Nephron (organoid): ENCODE measurements around the gene ROBO1.
"Not testable (repeated sequence)": the region's sequence is repeated elsewhere in the genome, so short reads cannot be mapped to it uniquely, and the experiment has no call there.

Source experiments
- H3K27ac Mint-ChIP-seq, 3 experiments: 2 replicates each; pipeline ENCODE4 v1.8.0; 2020; ENCODE audit warnings: mixed read lengths in 3 of 3, mild to moderate bottlenecking in 2 of 3, moderate library complexity in 1 of 3
- H3K27me3 Mint-ChIP-seq: 2 replicates; pipeline ENCODE4 v1.8.0; 2021; ENCODE audit warnings: low read depth, mild to moderate bottlenecking, moderate library complexity, mixed read lengths
- H3K36me3 Mint-ChIP-seq: 2 replicates; pipeline ENCODE4 v1.8.0; 2020; ENCODE audit warnings: low read depth, mixed read lengths
- H3K4me1 Mint-ChIP-seq: 2 replicates; pipeline ENCODE4 v1.8.0; 2020; ENCODE audit warnings: mixed read lengths
- H3K4me3 Mint-ChIP-seq, 3 experiments: 2 replicates each; pipeline ENCODE4 v1.8.0; 2020; ENCODE audit warnings: mild to moderate bottlenecking in 3 of 3, mixed read lengths in 3 of 3, moderate library complexity in 2 of 3
- H3K9me3 Mint-ChIP-seq: 2 replicates; pipeline ENCODE4 v1.8.0; 2020; ENCODE audit warnings: mixed read lengths
- CTCF ChIP-seq, 3 experiments: fragments of 200-600 bp; sonication (generic); IDR thresholded peaks; one replicate each; pipeline ENCODE4 v1.5.0; 2021; ENCODE audit warnings: antibody characterized with exemption in 3 of 3; ENCODE audit not compliant: unreplicated experiment in 3 of 3

The ROBO1 gene

GRCh38 chr3:78764634-78765033 lies 1003.2 kb downstream of the ROBO1 start:
- peaks cover 10% of the 10 kb centered on the region for H3K9me3 Mint-ChIP-seq
- H3K27ac Mint-ChIP-seq: no peak overlapping the region
- H3K36me3 Mint-ChIP-seq: peaks cover 11% of the 10 kb centered on the region
- H3K4me3 Mint-ChIP-seq: no peak overlapping the region
- no peaks in the 10 kb centered on the region for H3K27me3 Mint-ChIP-seq
- no peak for TF ChIP-seq CTCF (IDR thresholded peaks at IDR 0.05; ENCODE audit: unreplicated experiment in 3 of 3)
- peaks cover 14% of the 10 kb centered on the region for H3K4me1 Mint-ChIP-seq

- Mint-ChIP-seq H3K9me3 (no peaks in the 10 kb centered on the region), H3K36me3 (no peaks in the 10 kb centered on the region), H3K27me3 (no peaks in the 10 kb centered on the region), H3K4me3 (no peak overlapping the region), H3K27ac (no peak overlapping the region), H3K4me1 (peaks cover 14% of the 10 kb centered on the region)
- TF ChIP-seq CTCF (IDR thresholded peaks at IDR 0.05; ENCODE audit: unreplicated experiment in 3 of 3): no peak
These were observed 1005.7 kb downstream of the ROBO1 start for GRCh38 chr3:78762121-78762520.

- H3K4me3 Mint-ChIP-seq: no peak overlapping the region
- H3K36me3 Mint-ChIP-seq: no peaks in the 10 kb centered on the region
- H3K27ac Mint-ChIP-seq: peak overlapping the region in 1 of 3 experiments; percentile 48
These were observed 1006.7 kb downstream of the ROBO1 start for GRCh38 chr3:78761126-78761525.

GRCh38 chr3:78757731-78758130 lies 1010.1 kb downstream of the ROBO1 start:
- H3K4me1 Mint-ChIP-seq: peaks cover 9% of the 10 kb centered on the region
- H3K36me3 Mint-ChIP-seq: peaks cover 5% of the 10 kb centered on the region
- TF ChIP-seq CTCF (IDR thresholded peaks at IDR 0.05; ENCODE audit: unreplicated experiment in 3 of 3): no peak
- H3K9me3 Mint-ChIP-seq: no peaks in the 10 kb centered on the region
- H3K4me3 Mint-ChIP-seq: no peak overlapping the region
- peak overlapping the region in 1 of 3 experiments; percentile 60 for H3K27ac Mint-ChIP-seq
- H3K27me3 Mint-ChIP-seq: no peaks in the 10 kb centered on the region

More at GRCh38 chr3:78761126-78761525, 1006.7 kb downstream of the ROBO1 start:
- no peaks in the 10 kb centered on the region for H3K9me3 Mint-ChIP-seq
- H3K27me3 Mint-ChIP-seq: no peaks in the 10 kb centered on the region
- H3K4me1 Mint-ChIP-seq: peaks cover 7% of the 10 kb centered on the region
- no peak for TF ChIP-seq CTCF (IDR thresholded peaks at IDR 0.05; ENCODE audit: unreplicated experiment in 3 of 3)

- H3K9me3 Mint-ChIP-seq: no peaks in the 10 kb centered on the region
- no peak overlapping the region for H3K4me3 Mint-ChIP-seq
- H3K36me3 Mint-ChIP-seq: peaks cover 5% of the 10 kb centered on the region
- TF ChIP-seq CTCF (IDR thresholded peaks at IDR 0.05; ENCODE audit: unreplicated experiment in 3 of 3): no peak
- H3K27ac Mint-ChIP-seq: peak overlapping the region in 2 of 3 experiments; percentile 3 to 30
- no peaks in the 10 kb centered on the region for H3K27me3 Mint-ChIP-seq
- peaks cover 14% of the 10 kb centered on the region for H3K4me1 Mint-ChIP-seq
These were observed 1013.6 kb downstream of the ROBO1 start for GRCh38 chr3:78754066-78754743.

GRCh38 chr3:78751266-78751665 lies 1016.5 kb downstream of the ROBO1 start:
- no peak for TF ChIP-seq CTCF (IDR thresholded peaks at IDR 0.05; ENCODE audit: unreplicated experiment in 3 of 3)
- Mint-ChIP-seq H3K9me3 (no peaks in the 10 kb centered on the region), H3K36me3 (peaks cover 5% of the 10 kb centered on the region), H3K27ac (no peak overlapping the region), H3K27me3 (no peaks in the 10 kb centered on the region), H3K4me1 (peaks cover 14% of the 10 kb centered on the region), H3K4me3 (no peak overlapping the region)

GRCh38 chr3:78750291-78750690 lies 1017.5 kb downstream of the ROBO1 start:
- Mint-ChIP-seq H3K36me3 (peaks cover 12% of the 10 kb centered on the region), H3K4me1 (peaks cover 14% of the 10 kb centered on the region)
- not testable (repeated sequence) for H3K27me3 Mint-ChIP-seq, H3K9me3 Mint-ChIP-seq, H3K27ac Mint-ChIP-seq, H3K4me3 Mint-ChIP-seq
